ENCODE measurements around the gene HSPB3.
A peak's percentile ranks its signal among the peaks of the same experiment; 100 is the strongest.
"Not testable (repeated sequence)": the region's sequence is repeated elsewhere in the genome, so short reads cannot be mapped to it uniquely, and the experiment has no call there.

HSPB3 gene

DNA sequence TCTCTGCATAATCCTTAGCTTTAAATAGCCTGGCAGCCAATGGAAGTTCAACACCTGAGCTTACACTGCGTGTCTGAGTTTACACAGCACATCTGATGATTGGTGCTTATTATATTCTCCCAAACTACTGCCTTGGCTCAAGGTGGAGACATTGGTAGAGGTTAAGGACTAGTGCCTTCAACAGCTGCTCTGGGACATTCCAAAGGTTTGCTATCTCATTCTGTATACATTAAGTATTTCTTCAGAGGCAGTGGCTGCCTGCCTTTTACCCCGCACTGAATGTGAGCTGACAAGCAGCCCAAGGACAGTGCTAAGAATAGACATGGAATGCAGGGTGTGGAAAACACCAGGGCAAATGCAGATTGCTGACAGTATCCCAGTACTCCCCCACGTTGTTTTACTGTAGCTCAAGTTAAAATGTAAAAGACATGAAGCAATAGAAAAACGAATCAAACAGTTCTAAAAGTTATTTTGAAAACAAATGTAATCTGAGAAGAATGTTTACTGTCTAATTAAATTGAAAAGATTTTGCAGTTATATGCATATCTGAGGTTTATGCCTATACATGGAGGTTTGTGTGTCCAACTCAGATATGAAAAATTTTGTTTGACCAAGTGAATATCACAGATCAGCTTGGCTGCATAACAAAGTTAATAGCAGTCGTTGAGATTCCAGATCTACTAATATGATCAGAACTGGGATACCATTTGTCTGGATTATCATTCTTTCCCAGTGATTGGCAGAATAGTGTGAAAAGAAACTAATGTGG is 1.8 kb downstream of the HSPB3 start:
- DNase-seq, result no peak

- DNase-seq, result no peak
Observed at GRCh38 chr5:54458221-54458620, 2.7 kb downstream of the HSPB3 start.

- DNase-seq, result no peak
Observed at GRCh38 chr5:54460181-54460919, 4.9 kb downstream of the HSPB3 start.

GRCh38 chr5:54462281-54462680 is 6.8 kb downstream of the HSPB3 start:
- DNase-seq, result no peak

- DNase-seq, result no peak
Observed at GRCh38 chr5:54463713-54464112, 8.2 kb downstream of the HSPB3 start.

DNA sequence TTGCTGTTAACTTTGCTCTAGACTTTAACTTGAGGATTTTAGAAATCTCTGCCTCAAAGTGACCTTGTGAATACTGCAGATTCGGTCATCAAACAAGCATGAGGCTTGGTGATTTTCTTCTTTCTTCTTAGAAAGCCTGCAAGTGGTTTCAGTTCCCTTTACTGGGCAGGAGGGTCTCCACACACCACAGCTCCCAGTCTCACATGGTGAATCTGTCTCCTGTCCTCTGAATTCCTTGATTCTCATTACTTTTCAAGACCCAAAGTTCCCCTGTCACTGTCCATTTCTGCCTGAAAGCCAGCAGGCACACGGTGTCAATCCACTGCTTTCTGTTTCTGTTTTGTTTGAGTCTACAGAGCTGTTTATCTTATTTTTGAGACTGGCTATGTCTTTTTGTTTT is 14.1 kb downstream of the HSPB3 start:
- DNase-seq, result peak in 1 of 5 experiments; percentile 4

DNA sequence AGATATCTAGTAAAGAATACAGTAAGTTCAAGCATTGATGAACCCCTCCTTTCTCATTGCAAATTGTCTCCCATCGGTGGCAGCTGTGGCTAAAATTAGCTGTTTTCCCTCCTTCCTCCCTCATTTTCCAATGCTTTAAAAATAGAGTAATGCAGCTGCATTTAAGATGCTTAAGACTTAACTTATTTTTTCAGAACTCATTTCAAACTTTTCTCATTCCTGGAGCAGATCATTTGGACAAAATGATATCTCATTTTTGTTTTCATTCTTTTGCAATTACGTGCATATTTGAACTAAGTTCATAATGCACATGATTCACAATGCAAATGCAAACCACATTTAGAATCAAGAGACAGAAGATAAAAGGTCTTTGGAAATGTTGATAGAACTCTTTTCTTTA is 14.6 kb downstream of the HSPB3 start:
- DNase-seq, result no peak

DNA sequence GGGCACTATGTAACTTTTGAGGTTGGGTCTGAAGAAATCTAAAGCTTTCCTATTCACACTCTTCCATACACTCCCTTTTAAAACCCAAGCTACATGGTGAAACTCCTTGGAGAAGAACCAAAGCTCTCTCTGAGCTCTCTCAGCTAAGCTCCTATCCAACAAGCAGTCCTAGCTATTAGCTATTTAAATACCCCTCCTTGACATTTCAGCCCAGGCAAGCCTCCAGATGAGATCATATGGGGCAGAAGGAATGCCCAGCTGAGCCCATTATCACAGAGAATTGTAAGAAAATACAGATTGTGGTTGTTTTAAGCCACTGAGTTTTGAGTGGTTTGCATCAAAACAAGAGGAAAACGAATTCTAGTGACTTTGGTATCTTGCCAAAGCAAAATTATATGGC is 15.2 kb downstream of the HSPB3 start:
- no peak for DNase-seq

DNA sequence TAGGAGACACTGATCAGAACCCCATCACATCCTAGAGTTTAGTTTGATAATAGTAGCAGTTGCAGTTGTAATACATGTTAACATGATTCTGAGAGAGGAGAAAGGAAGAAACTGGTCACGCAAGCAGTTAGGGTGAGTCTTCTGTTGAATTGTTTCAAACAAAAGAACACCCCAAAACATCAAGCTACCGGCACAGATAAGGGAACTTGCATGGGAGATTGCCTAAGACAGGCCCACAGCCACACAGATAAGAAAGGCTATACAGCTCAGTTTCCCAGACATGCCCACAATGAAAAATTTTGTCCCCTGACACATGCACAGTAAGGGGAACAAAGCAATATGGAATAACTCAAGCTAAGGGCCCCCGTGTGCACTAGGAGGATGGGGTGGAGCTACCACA is 15.9 kb downstream of the HSPB3 start:
- no peak for DNase-seq

DNA sequence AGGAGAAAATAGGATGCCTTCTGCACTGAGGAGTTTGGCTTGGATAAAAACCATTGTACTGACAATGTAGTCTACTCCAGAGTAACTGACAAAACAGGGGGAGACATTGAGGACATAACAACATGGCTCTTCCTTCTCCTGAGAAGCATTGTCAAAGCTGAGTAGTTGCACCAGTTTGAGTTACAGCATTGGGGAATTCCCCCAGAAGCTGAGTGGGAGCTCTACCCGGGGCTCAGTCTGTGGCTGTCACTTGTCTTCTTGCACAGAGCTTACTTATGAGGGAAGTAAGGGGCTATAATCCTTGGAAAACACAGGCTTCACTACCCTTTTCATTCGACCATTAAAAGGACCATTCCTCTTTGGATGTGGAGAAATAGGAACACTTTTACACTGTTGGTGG is 21.2 kb downstream of the HSPB3 start:
- DNase-seq, result no peak

- DNase-seq, result no peak
Observed at GRCh38 chr5:54477941-54478478, 22.5 kb downstream of the HSPB3 start.

DNA sequence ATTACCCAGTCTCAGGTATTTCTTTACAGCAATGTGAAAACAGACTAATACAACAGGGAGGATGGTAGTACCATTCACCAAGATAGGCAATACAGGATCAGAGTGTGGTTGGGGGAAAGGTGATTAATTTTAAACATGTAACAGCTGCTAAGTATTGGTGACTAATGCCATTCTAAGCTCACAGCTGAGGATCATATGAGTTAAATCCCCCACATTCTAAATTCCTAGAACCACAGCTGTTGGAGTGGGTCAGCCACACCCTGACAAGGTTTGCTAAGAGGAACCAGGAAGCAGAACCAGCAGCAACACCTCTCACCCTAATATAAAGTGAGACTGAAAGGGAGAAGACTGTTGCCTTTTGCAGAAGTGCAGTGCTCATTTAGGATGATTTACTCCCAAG is 24.8 kb downstream of the HSPB3 start:
- DNase-seq, result no peak

- no peak for DNase-seq
Observed at GRCh38 chr5:54484219-54484894, 28.9 kb downstream of the HSPB3 start.

DNA sequence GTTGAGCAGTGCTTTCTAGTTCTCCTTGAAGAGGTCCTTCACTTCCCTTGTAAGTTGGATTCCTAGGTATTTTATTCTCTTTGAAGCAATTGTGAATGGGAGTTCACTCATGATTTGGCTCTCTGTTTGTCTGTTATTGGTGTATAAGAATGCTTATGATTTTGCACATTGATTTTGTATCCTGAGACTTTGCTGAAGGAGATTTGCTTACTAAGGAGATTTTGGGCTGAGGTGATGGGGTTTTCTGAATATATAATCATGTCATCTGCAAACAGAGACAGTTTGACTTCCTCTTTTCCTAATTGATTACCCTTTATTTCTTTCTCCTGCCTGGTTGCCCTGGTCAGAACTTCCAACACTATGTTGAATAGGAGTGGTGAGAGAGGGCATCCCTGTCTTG is 30.2 kb downstream of the HSPB3 start:
- DNase-seq, result not testable (repeated sequence)

DNA sequence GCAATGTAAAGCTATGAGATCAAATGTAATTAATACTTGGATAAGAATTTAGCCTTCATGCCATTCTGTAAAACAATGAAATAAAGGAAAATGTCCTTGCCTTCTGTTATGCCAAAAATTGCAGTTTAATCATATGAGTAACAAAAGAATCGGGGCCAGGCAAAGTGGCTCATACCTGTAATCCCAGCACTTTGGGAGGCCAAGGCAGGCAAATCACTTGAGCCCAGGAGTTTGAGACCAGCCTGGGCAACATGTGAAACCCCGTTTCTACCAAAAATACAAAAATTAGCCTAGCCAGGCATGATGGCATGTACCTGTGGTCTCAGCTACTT is 34.1 kb downstream of the HSPB3 start:
- not testable (repeated sequence) for DNase-seq

- DNase-seq, result no peak
Observed at GRCh38 chr5:54491326-54491725, 35.8 kb downstream of the HSPB3 start.

DNA sequence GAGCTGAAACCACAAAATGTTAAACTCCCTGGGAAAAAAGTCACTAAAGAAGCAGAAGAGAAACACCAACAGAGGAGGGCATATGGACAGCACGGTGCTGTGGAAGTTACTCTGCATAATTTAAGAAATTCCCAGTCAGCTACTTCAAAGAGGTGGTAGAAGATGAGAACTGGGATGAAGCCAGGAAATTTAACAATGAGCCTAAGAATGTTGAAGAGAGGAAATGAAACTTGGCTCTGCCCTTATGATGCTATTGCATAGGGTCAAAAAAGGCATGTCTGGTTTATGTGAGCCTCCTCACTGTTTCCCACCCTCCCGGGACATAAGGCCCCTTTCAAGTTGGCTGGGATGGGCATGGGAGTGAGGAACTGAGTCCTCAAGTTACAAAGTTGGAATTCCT is 36.7 kb downstream of the HSPB3 start:
- no peak for DNase-seq

GRCh38 chr5:54495027-54495426 is 39.5 kb downstream of the HSPB3 start:
- no peak for DNase-seq

Measured in T-helper 2 cell (primary cell).